Loucy (cell line): ENCODE measurements around the gene LBH.

Source experiments
- H2AFZ ChIP-seq: fragments of 200-600 bp; sonication (generic); 2 replicates; pipeline ENCODE4 v1.6.0; 2016; ENCODE audit warnings: antibody characterized with exemption, mild to moderate bottlenecking, low read length, moderate library complexity
- H3F3A ChIP-seq: fragments of 200-600 bp; 2 replicates; pipeline ENCODE4 v1.6.0; 2016; ENCODE audit warnings: antibody characterized with exemption, low read depth, mild to moderate bottlenecking
- H3K27me3 ChIP-seq: fragments of 200-600 bp; sonication (generic); 2 replicates; pipeline ENCODE4 v1.6.1; 2014; ENCODE audit warnings: low read length, mild to moderate bottlenecking; ENCODE audit not compliant: insufficient read depth, poor library complexity, severe bottlenecking
- H3K36me3 ChIP-seq: fragments of 200-600 bp; sonication (generic); 2 replicates; pipeline ENCODE4 v1.6.1; 2016; ENCODE audit warnings: low read length; ENCODE audit not compliant: insufficient read depth
- H3K4me1 ChIP-seq: fragments of 200-600 bp; sonication (generic); 2 replicates; pipeline ENCODE4 v1.5.1; 2014; ENCODE audit warnings: low read length, mild to moderate bottlenecking; ENCODE audit not compliant: insufficient read depth, poor library complexity, severe bottlenecking
- H3K4me2 ChIP-seq: fragments of 200-600 bp; sonication (generic); 2 replicates; pipeline ENCODE4 v1.6.0; 2014; ENCODE audit warnings: antibody characterized with exemption, low read length, low read depth, mild to moderate bottlenecking; ENCODE audit not compliant: poor library complexity, severe bottlenecking
- H3K4me3 ChIP-seq: fragments of 200-600 bp; sonication (generic); 2 replicates; pipeline ENCODE4 v1.5.1; 2014; ENCODE audit warnings: low read length, mild to moderate bottlenecking, mixed read lengths; ENCODE audit not compliant: poor library complexity, severe bottlenecking
- H3K79me2 ChIP-seq: fragments of 200-600 bp; sonication (generic); 2 replicates; pipeline ENCODE4 v1.6.1; 2014; ENCODE audit warnings: low read length; ENCODE audit not compliant: insufficient read depth
- H3K9ac ChIP-seq: fragments of 200-600 bp; sonication (generic); 2 replicates; pipeline ENCODE4 v1.6.0; 2014; ENCODE audit warnings: mild to moderate bottlenecking, low read depth, low read length, moderate library complexity; ENCODE audit not compliant: poor library complexity, severe bottlenecking
- H3K9me2 ChIP-seq: fragments of 200-600 bp; sonication (generic); replicated peaks from 2 replicates; pipeline ENCODE4 v1.6.1; 2016; ENCODE audit warnings: low read depth, low read length, mixed read lengths
- H3K9me3 ChIP-seq: fragments of 200-600 bp; sonication (generic); 2 replicates; pipeline ENCODE4 v1.6.1; 2014; ENCODE audit warnings: mild to moderate bottlenecking, antibody characterized with exemption, low read length, low read depth; ENCODE audit not compliant: insufficient read depth
- H4K20me1 ChIP-seq: fragments of 200-600 bp; sonication (generic); 2 replicates; pipeline ENCODE4 v1.6.0; 2014; ENCODE audit warnings: antibody characterized with exemption, low read length, mild to moderate bottlenecking; ENCODE audit not compliant: insufficient read depth, poor library complexity, severe bottlenecking
- EZH2phosphoT487 ChIP-seq: fragments of 200-600 bp; IDR thresholded peaks from 2 replicates; pipeline ENCODE4 v1.6.1; 2018; ENCODE audit warnings: antibody characterized with exemption, mild to moderate bottlenecking, moderate library complexity, borderline replicate concordance
- TF ChIP-seq, protein P1 (sequence below): fragments of 200-600 bp; sonication (generic); conservative IDR thresholded peaks from 2 replicates; pipeline ENCODE4 v1.5.1; 2014; ENCODE audit warnings: mild to moderate bottlenecking, antibody characterized with exemption, low read length

Gene LBH

DNA sequence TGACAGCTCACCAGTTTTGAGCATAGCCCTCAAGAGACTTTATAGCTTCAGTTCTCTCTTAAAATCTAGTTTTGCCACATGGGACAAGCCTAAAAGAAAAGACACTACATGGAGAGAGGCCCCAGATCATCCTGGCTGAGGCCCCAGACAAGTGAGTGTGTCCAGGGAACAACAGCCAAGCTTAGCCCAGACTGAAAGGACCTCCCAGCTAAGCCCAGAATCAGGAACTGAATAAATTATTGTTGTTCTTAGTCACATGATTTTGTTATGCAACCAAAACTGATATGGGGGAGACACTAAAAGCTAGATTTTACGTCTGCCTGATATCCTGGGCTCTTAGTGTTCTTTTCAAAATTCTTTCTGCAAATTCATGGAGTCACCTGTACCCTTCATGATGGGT, 29.3 kb upstream of the LBH start:
- no peaks in the 10 kb centered on the region for H3K79me2 ChIP-seq
- no peaks in the 10 kb centered on the region for H4K20me1 ChIP-seq
- no peaks in the 10 kb centered on the region for H3K9me3 ChIP-seq
- H2AFZ ChIP-seq = no peak overlapping the region
- H3K4me3 ChIP-seq = no peak overlapping the region
- H3K9me2 ChIP-seq = no peaks in the 10 kb centered on the region
- TF ChIP-seq EZH2phosphoT487 = no peak
- TF ChIP-seq, protein P1, sequence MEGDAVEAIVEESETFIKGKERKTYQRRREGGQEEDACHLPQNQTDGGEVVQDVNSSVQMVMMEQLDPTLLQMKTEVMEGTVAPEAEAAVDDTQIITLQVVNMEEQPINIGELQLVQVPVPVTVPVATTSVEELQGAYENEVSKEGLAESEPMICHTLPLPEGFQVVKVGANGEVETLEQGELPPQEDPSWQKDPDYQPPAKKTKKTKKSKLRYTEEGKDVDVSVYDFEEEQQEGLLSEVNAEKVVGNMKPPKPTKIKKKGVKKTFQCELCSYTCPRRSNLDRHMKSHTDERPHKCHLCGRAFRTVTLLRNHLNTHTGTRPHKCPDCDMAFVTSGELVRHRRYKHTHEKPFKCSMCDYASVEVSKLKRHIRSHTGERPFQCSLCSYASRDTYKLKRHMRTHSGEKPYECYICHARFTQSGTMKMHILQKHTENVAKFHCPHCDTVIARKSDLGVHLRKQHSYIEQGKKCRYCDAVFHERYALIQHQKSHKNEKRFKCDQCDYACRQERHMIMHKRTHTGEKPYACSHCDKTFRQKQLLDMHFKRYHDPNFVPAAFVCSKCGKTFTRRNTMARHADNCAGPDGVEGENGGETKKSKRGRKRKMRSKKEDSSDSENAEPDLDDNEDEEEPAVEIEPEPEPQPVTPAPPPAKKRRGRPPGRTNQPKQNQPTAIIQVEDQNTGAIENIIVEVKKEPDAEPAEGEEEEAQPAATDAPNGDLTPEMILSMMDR = no peak
- H3K27me3 ChIP-seq = no peaks in the 10 kb centered on the region
- H3K4me2 ChIP-seq = no peak overlapping the region
- no peaks in the 10 kb centered on the region for H3K4me1 ChIP-seq
- H3K9ac ChIP-seq = no peak overlapping the region
- H3K36me3 ChIP-seq = no peaks in the 10 kb centered on the region
- H3F3A ChIP-seq = no peaks in the 10 kb centered on the region

DNA sequence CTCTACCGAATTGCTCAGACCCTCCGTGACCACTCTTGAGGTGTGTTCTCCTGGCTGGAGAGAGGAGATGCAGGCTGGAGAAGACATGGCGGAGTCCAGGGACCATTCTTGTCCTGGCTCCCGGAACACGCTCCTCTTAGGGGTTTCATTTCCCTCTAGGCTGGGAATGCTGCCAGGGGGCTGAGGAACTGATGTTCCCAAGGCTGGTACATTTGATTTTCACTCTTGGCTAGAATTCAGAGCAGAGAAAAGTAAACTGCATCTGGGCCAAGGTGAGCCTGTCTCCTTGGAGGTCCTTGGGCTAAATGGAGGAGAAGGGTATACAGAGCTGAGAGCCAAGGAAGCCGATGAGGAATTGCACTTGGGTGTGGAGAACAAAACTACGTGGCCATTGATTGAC, 28.2 kb upstream of the LBH start:
- Histone ChIP-seq H3K9me3 (no peaks in the 10 kb centered on the region), H3K36me3 (no peaks in the 10 kb centered on the region), H3F3A (no peaks in the 10 kb centered on the region), H3K4me3 (no peak overlapping the region), H2AFZ (no peak overlapping the region), H3K9me2 (no peaks in the 10 kb centered on the region), H3K4me2 (no peak overlapping the region), H3K9ac (no peak overlapping the region), H3K27me3 (no peaks in the 10 kb centered on the region), H3K4me1 (no peaks in the 10 kb centered on the region), H4K20me1 (no peaks in the 10 kb centered on the region), H3K79me2 (no peaks in the 10 kb centered on the region)
- TF ChIP-seq EZH2phosphoT487 = no peak
- TF ChIP-seq, protein P1 = no peak

DNA sequence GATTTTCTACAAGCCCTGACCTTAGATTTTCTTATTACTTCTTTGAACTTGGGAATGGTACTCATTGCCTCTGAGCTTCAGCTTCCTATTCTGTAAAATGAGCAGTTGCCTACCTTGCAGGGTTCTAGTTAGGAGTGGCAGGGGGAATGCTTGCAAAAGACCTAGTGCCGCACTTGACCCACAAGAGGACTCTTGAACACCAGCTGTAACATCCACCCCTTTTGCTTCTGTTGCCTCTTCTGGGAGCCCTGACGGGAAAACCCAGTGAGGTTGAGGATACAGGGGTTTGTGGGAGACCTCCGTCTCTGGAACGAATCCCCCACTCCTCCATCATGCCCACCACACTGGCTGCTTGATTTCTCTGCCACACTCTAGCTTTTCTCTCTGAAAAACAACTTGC, 27.1 kb upstream of the LBH start:
- Histone ChIP-seq H3F3A (no peaks in the 10 kb centered on the region), H2AFZ (no peak overlapping the region), H3K9me2 (no peaks in the 10 kb centered on the region), H4K20me1 (no peaks in the 10 kb centered on the region), H3K4me1 (peaks cover 9% of the 10 kb centered on the region), H3K27me3 (no peaks in the 10 kb centered on the region), H3K4me2 (no peak overlapping the region), H3K4me3 (no peak overlapping the region), H3K36me3 (no peaks in the 10 kb centered on the region), H3K9me3 (no peaks in the 10 kb centered on the region), H3K79me2 (no peaks in the 10 kb centered on the region), H3K9ac (no peak overlapping the region)
- TF ChIP-seq, protein P1 = no peak
- no peak for TF ChIP-seq EZH2phosphoT487
